GM21367 (cell line): ENCODE results near the gene TPTE2.
A peak's percentile ranks its signal among the peaks of the same experiment; 100 is the strongest.
"Not testable (repeated sequence)": the region's sequence is repeated elsewhere in the genome, so short reads cannot be mapped to it uniquely, and the experiment has no call there.

Source experiments
- ATAC-seq: cut with Tn5 transposase; IDR thresholded peaks from one replicate; pipeline ENCODE4 v1.9.1; 2021; ENCODE audit not compliant: unreplicated experiment

TPTE2 gene

GRCh38 chr13:19561127-19561582, at the start of gene TPTE2:
TPTE2 (minus strand) TSS chr13:19561532; CDS start chr13:19503234, 58,298 bp downstream.
- not testable (repeated sequence) for ATAC-seq

GRCh38 chr13:19607523-19608078, 46.3 kb upstream of the TPTE2 start:
- no peak for ATAC-seq

- ATAC-seq: no peak
These were observed 45.4 kb upstream of the TPTE2 start for GRCh38 chr13:19606737-19607136.

- ATAC-seq: no peak
These were observed 44.8 kb upstream of the TPTE2 start for GRCh38 chr13:19606152-19606551.

GRCh38 chr13:19605161-19605955, 44.0 kb upstream of the TPTE2 start:
- ATAC-seq: no peak

GRCh38 chr13:19604306-19604705, 43.0 kb upstream of the TPTE2 start:
- no peak for ATAC-seq

GRCh38 chr13:19601749-19602725, 40.7 kb upstream of the TPTE2 start:
- peak; percentile 83 for ATAC-seq

GRCh38 chr13:19597523-19597922, 36.2 kb upstream of the TPTE2 start:
- no peak for ATAC-seq

- no peak for ATAC-seq
These were observed 35.6 kb upstream of the TPTE2 start for GRCh38 chr13:19596960-19597361.

- no peak for ATAC-seq
These were observed 34.8 kb upstream of the TPTE2 start for GRCh38 chr13:19596086-19596485.

GRCh38 chr13:19592657-19593180, 31.4 kb upstream of the TPTE2 start:
- no peak for ATAC-seq

- no peak for ATAC-seq
These were observed 30.5 kb upstream of the TPTE2 start for GRCh38 chr13:19591864-19592263.

GRCh38 chr13:19590423-19590822, 29.1 kb upstream of the TPTE2 start:
- ATAC-seq: no peak

- ATAC-seq: no peak
These were observed 28.0 kb upstream of the TPTE2 start for GRCh38 chr13:19589312-19589711.

GRCh38 chr13:19587635-19588300, 26.4 kb upstream of the TPTE2 start:
- ATAC-seq: peak; percentile 71

GRCh38 chr13:19586904-19587634, 25.7 kb upstream of the TPTE2 start:
- ATAC-seq: peak; percentile 76

GRCh38 chr13:19581675-19582074, 20.3 kb upstream of the TPTE2 start:
- ATAC-seq: no peak

- ATAC-seq: no peak
These were observed 13.9 kb upstream of the TPTE2 start for GRCh38 chr13:19575230-19575629.

GRCh38 chr13:19573120-19573716, 11.9 kb upstream of the TPTE2 start:
- ATAC-seq: no peak
